LNCaP clone FGC (cell line): ENCODE measurements around the gene FOXL3.
"Not testable (repeated sequence)": the region's sequence is repeated elsewhere in the genome, so short reads cannot be mapped to it uniquely, and the experiment has no call there.

Source experiments
- DNase-seq: peaks from one replicate; pipeline ENCODE4 v3.0.0-alpha.2; 2011; ENCODE audit warnings: low read depth
- H3K4me3 ChIP-seq: 2 replicates; pipeline ENCODE4 v1.5.1; 2011; ENCODE audit warnings: mild to moderate bottlenecking, low read depth, low read length, control low read depth
- TF ChIP-seq, protein P1 (sequence below): IDR thresholded peaks from 2 replicates; pipeline ENCODE4 v1.5.1; 2012; ENCODE audit warnings: mild to moderate bottlenecking; ENCODE audit not compliant: control insufficient read depth, insufficient read depth; ENCODE audit errors: extremely low read depth

The FOXL3 gene

GRCh38 chr7:332020-332517 lies 42.1 kb downstream of the FOXL3 start:
- TF ChIP-seq, protein P1, sequence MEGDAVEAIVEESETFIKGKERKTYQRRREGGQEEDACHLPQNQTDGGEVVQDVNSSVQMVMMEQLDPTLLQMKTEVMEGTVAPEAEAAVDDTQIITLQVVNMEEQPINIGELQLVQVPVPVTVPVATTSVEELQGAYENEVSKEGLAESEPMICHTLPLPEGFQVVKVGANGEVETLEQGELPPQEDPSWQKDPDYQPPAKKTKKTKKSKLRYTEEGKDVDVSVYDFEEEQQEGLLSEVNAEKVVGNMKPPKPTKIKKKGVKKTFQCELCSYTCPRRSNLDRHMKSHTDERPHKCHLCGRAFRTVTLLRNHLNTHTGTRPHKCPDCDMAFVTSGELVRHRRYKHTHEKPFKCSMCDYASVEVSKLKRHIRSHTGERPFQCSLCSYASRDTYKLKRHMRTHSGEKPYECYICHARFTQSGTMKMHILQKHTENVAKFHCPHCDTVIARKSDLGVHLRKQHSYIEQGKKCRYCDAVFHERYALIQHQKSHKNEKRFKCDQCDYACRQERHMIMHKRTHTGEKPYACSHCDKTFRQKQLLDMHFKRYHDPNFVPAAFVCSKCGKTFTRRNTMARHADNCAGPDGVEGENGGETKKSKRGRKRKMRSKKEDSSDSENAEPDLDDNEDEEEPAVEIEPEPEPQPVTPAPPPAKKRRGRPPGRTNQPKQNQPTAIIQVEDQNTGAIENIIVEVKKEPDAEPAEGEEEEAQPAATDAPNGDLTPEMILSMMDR: no peak
- DNase-seq: no peak
- no peak overlapping the region for H3K4me3 ChIP-seq

DNA sequence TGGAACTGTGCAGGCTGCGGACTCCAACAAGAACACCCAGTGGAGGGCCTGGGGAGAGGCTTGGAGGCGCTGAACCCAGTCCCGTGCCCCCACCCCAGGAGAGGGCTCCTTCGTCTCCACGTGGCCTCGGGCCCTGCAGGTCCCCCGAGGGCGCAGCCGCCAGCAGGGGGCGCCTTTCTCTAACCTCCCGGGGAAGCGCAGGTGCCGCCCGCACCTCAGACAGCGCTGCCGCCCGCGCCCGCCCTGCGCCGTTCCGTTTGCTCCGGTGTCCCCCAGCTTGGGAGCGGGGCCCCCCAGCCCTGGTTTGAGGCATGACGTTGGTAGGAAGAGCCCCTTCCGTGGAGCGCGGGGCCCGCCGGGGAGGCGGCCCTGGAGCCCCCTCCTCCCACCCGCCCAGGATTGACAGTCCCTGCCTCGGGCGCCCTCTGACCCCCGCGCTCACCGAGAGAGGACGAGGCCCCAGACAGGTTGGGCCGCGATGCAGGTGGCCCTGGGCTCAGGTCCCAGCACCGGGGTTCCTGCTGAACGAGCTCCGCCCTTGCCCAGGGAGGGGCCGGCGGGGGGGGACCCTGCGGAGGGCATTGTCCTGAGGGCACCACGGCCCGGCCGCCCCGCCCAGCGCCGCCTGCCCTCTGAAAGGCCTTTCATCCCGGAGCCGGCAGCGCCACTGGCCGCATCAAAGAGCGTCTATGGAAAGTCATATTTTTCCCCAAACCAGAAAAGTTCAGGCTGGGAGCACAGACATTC lies 42.8 kb downstream of the FOXL3 start:
- TF ChIP-seq, protein P1: peak; percentile 94
- no peak for DNase-seq
- H3K4me3 ChIP-seq: peak overlapping the region; percentile 36

DNA sequence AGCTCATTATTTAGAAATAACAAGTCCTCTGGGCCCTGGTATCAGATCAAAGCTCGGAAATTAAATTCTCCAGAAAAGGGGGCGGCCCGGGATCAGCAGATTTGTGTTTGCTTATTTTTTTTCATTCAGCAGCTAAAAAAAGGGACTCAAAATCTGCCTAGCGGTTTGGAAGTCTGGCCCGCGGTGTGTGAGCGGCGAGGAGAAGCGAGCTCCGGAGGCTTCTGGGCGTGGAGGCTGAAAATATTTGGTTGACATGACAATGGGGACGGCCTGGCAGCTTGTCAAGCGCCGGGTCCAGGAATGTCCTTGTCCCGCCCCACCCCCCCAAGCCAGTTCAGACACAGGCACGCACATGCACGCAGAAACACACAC lies 43.4 kb downstream of the FOXL3 start:
- no peak overlapping the region for H3K4me3 ChIP-seq
- no peak for DNase-seq
- TF ChIP-seq, protein P1: no peak

DNA sequence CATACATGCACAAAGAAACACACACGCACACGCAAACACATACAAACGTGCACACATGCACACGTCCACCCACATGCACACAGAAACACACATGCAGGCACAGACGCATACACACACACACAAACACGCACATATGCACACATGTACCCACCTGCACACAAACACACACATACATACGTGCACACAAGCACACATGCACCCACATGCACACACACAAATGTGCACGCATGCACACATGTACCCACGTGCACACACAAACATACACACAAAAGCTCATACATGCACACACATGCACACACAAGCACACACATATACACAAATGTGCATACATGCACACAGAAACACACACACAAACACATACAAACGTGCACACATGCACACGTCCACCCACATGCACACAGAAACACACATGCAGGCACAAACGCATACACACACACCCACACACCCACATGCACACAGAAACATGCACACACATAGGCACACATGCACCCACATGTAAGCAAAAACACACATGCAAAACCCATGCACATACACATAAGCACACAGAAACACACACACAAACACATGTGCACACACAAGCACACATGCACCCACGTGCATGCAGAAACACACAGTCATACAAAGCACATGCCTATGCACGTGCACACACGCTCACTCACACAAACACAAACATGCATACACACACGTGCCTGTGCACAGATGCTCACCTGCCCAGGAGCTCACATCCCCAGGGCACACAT lies 44.8 kb downstream of the FOXL3 start:
- DNase-seq: no peak
- H3K4me3 ChIP-seq: no peak overlapping the region
- TF ChIP-seq, protein P1: no peak

DNA sequence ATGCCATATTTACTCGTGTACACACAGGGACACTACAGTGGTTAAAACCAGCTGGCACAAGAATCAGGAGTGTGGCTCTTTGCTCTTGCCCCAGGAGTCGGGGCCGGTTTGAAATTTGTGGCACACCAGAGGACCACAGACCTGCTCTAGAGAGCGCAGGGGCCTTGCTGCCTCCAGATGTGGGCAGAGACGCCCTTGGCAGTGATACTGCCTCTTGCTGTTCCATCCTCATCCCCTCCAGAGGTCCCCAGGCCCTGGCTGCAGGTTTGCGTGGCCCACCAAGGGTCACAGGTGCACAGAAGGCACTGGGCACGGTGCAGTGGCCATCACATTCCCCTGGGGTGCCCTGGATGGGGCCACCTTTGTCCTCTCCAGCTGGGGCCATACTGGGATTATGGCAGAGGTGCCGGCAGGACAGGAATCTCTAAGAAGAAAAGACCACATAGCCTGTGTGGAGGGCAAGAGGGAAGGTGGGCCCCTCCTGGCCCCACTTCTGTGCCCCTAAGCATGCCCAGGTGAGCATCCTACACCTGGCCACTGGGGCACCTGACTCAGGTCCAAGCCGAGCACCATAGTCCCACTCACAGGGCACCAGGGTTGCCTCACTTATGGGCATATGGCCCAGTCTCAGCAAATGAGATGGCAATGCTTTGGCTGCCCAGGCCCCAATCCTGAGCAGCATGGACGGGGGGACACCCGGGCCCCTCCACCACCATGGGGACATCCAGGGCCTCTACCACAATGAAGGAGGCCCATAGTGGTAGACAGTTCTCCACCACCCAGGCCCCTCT lies 45.6 kb downstream of the FOXL3 start:
- H3K4me3 ChIP-seq: no peak overlapping the region
- TF ChIP-seq, protein P1: no peak
- DNase-seq: no peak

DNA sequence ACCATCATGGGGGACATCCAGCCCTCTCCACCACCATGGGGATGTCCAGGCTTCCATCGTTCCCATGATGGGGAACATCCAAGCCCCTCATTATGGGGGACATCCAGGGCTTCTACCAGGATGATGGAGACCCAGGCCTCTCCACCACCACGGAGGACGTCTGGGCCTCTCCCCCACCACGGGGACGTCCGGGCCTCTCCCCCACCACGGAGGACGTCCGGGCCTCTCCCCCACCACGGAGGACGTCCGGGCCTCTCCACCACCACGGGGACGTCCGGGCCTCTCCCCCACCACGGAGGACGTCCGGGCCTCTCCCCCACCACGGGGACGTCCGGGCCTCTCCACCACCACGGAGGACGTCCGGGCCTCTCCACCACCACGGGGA lies 46.2 kb downstream of the FOXL3 start:
- H3K4me3 ChIP-seq: not testable (repeated sequence)

More for the DNA sequence above, 46.2 kb downstream of the FOXL3 start:
- DNase-seq: not testable (repeated sequence)
